A673 (cell line): ENCODE results near the gene ERF. TPM values are rescaled to one million over a fixed set of nuclear protein-coding genes. Genes with fewer than 3 reads are reported as not detected.

ENCODE experiments used
- BruUV-seq: library from RNA; stranded (reverse); fragments of 400-500 nt; replicated peaks from 2 replicates; lab custom pipeline; 2021; lab: Mats Ljungman, UMichigan
- CTCF ChIA-PET: fragments of 300-600 bp; sonication (Branson Sonifier 250); formaldehyde crosslinking; loops from one replicate; lab custom pipeline; 2022; ENCODE audit warnings: antibody characterized with exemption; lab: Charles Lee
- POLR2A ChIA-PET: fragments of 300-600 bp; sonication (Branson Sonifier 250); formaldehyde crosslinking; loops from one replicate; lab custom pipeline; 2022; ENCODE audit warnings: antibody characterized with exemption; ENCODE audit not compliant: low non-redundant PET; lab: Charles Lee
- DNase-seq: peaks from one replicate; pipeline ENCODE4 v3.0.0-alpha.2; 2015; ENCODE audit warnings: low spot score
- H3K27ac ChIP-seq: fragments of 200-600 bp; sonication (generic); 2 replicates; pipeline ENCODE4 v1.5.1; 2016; ENCODE audit warnings: mixed run types, low read depth, mild to moderate bottlenecking, mixed read lengths, antibody characterized with exemption, low read length; ENCODE audit not compliant: poor library complexity, severe bottlenecking
- H3K27me3 ChIP-seq: fragments of 200-600 bp; sonication (generic); replicated peaks from 2 replicates; pipeline ENCODE4 v1.6.1; 2017; ENCODE audit warnings: mixed run types, low read depth, mild to moderate bottlenecking, mixed read lengths, antibody characterized with exemption, low read length; ENCODE audit not compliant: insufficient read depth, poor library complexity
- H3K36me3 ChIP-seq: fragments of 200-600 bp; sonication (generic); 2 replicates; pipeline ENCODE4 v1.6.1; 2016; ENCODE audit warnings: mixed run types, mild to moderate bottlenecking, mixed read lengths, antibody characterized with exemption, low read length; ENCODE audit not compliant: insufficient read depth, poor library complexity, severe bottlenecking
- H3K4me1 ChIP-seq: fragments of 200-600 bp; sonication (generic); 2 replicates; pipeline ENCODE4 v1.6.1; 2017; ENCODE audit warnings: mixed run types, mild to moderate bottlenecking, mixed read lengths, antibody characterized with exemption, low read length; ENCODE audit not compliant: insufficient read depth, poor library complexity, severe bottlenecking
- H3K4me3 ChIP-seq: fragments of 200-600 bp; sonication (generic); 2 replicates; pipeline ENCODE4 v1.5.1; 2016; ENCODE audit warnings: low read depth, mixed run types, mild to moderate bottlenecking, mixed read lengths, low read length; ENCODE audit not compliant: poor library complexity, severe bottlenecking
- H3K9me3 ChIP-seq: fragments of 200-600 bp; sonication (generic); 2 replicates; pipeline ENCODE4 v1.6.1; 2016; ENCODE audit warnings: mixed run types, low read depth, mild to moderate bottlenecking, mixed read lengths, antibody characterized with exemption, low read length; ENCODE audit not compliant: poor library complexity, severe bottlenecking
- EZH2 ChIP-seq: fragments of 200-600 bp; sonication (generic); IDR thresholded peaks from 2 replicates; pipeline ENCODE4 v1.6.1; 2017; ENCODE audit warnings: borderline replicate concordance, low read depth, mild to moderate bottlenecking, mixed read lengths, antibody characterized with exemption, low read length; ENCODE audit not compliant: poor library complexity, severe bottlenecking
- intact Hi-C: fragments of 100-400 bp; cut with micrococcal nuclease; formaldehyde crosslinking; loops from one replicate; pipeline ENCODE4 v1.10.0; 2022; ENCODE audit not compliant: unreplicated experiment
- total RNA-seq: library from RNA; stranded (reverse); gene quantifications from 2 replicates; pipeline ENCODE4 v1.2.3, GENCODE V29; 2021
- TF ChIP-seq, protein P1 (sequence below): fragments of 300-800, 200-600 bp; sonication (generic); conservative IDR thresholded peaks from 2 replicates; pipeline ENCODE4 v1.5.1; 2017; ENCODE audit warnings: low read depth, mild to moderate bottlenecking, antibody characterized with exemption, low read length, moderate library complexity, mixed read lengths

Gene ERF
- total RNA-seq, 1 experiment from 2014 or later = 164 TPM

DNA sequence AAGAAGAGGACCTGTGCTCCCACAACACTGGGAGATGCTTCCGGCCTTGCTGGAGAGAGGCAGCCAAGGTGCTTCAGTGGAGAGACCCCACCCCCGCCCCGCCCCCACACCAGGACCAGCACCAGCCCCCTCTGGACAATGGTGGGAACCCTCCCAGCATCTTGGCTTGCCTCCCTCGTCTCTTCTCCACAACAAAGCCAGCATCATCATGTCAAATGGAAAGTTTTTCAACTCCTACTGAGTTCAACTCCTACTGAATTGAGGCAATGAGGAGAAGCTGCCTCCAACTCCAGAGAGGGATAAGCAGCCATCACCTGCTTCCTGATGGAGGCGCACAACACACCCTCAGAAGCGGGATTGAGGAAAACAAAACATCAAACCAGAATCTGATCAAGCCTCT is 50.3 kb downstream of the ERF start:
- TF ChIP-seq EZH2 = no peak
- TF ChIP-seq, protein P1, sequence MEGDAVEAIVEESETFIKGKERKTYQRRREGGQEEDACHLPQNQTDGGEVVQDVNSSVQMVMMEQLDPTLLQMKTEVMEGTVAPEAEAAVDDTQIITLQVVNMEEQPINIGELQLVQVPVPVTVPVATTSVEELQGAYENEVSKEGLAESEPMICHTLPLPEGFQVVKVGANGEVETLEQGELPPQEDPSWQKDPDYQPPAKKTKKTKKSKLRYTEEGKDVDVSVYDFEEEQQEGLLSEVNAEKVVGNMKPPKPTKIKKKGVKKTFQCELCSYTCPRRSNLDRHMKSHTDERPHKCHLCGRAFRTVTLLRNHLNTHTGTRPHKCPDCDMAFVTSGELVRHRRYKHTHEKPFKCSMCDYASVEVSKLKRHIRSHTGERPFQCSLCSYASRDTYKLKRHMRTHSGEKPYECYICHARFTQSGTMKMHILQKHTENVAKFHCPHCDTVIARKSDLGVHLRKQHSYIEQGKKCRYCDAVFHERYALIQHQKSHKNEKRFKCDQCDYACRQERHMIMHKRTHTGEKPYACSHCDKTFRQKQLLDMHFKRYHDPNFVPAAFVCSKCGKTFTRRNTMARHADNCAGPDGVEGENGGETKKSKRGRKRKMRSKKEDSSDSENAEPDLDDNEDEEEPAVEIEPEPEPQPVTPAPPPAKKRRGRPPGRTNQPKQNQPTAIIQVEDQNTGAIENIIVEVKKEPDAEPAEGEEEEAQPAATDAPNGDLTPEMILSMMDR = no peak
- H3K9me3 ChIP-seq = no peaks in the 10 kb centered on the region
- intact Hi-C loops = no loop called here
- H3K27me3 ChIP-seq = no peaks in the 10 kb centered on the region
- H3K27ac ChIP-seq = no peak overlapping the region
- DNase-seq = no peak
- no peak overlapping the region for H3K4me3 ChIP-seq
- ChIA-PET CTCF (no interaction called here), POLR2A (no interaction called here)
- H3K36me3 ChIP-seq = peaks cover 66% of the 10 kb centered on the region
- BruUV-seq = no TSS peak
- H3K4me1 ChIP-seq = no peaks in the 10 kb centered on the region

DNA sequence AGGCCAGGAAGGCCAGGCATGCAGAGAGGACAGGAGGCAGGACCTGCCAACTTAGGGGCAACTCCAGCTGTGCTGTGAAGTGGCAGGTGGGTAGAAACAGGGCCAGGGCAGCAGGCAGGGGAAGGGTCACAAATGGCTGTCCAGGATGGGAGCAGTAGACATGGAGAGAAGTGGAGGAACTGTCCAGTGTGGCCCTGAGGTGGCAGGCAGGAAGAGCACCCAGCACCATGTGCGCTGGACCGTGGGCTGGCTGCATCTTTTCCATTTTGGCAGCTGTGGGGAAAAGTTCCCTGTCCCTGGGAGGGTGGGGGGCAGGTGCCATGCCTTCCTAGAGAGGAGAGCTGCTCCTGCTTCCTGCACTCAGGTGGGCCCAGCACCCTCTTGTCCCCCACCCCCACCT is 51.2 kb downstream of the ERF start:
- POLR2A ChIA-PET = no interaction called here
- CTCF ChIA-PET = no interaction called here

GRCh38 chr19:42202290-42202880 is 52.5 kb downstream of the ERF start:
- intact Hi-C loops = no loop called here
- H3K27me3 ChIP-seq = no peaks in the 10 kb centered on the region
- POLR2A ChIA-PET = no interaction called here
- peaks cover 62% of the 10 kb centered on the region for H3K36me3 ChIP-seq
- DNase-seq = no peak
- H3K9me3 ChIP-seq = no peaks in the 10 kb centered on the region
- CTCF ChIA-PET = no interaction called here
- H3K4me1 ChIP-seq = no peaks in the 10 kb centered on the region
- no TSS peak for BruUV-seq
- no peak overlapping the region for H3K4me3 ChIP-seq
- TF ChIP-seq EZH2 = no peak
- TF ChIP-seq, protein P1 = no peak
- no peak overlapping the region for H3K27ac ChIP-seq

More for the DNA sequence above, 51.2 kb downstream of the ERF start:
- Histone ChIP-seq H3K27ac (no peak overlapping the region), H3K27me3 (no peaks in the 10 kb centered on the region), H3K4me1 (no peaks in the 10 kb centered on the region), H3K36me3 (peaks cover 64% of the 10 kb centered on the region), H3K9me3 (no peaks in the 10 kb centered on the region), H3K4me3 (no peak overlapping the region)
- no peak for DNase-seq
- TF ChIP-seq, protein P1 = no peak
- no peak for TF ChIP-seq EZH2
- intact Hi-C loops = no loop called here
- BruUV-seq = no TSS peak
